CD14-positive monocyte (primary cell): Measurements from ENCODE around the gene WDR76. TPM values are rescaled to one million over a fixed set of nuclear protein-coding genes. Genes with fewer than 3 reads are reported as not detected.

Experiments
- DNase-seq, 3 donors: peaks; one replicate each; pipeline ENCODE4 v3.0.0-alpha.2; 2011 to 2022
- H2AFZ ChIP-seq: 2 replicates; pipeline ENCODE4 v1.6.0; 2012; ENCODE audit warnings: mild to moderate bottlenecking, low read depth, low read length, inconsistent platforms; ENCODE audit not compliant: insufficient read depth, poor library complexity, severe bottlenecking
- H3K27ac ChIP-seq, 2 donors: 1 replicate in 1 of 2; 2 replicates in 1 of 2; pipeline ENCODE4 v1.5.1; 2012 to 2013; ENCODE audit warnings: low read length in 2 of 2, control low read depth in 1 of 2, inconsistent platforms in 1 of 2, low read depth in 1 of 2, mild to moderate bottlenecking in 1 of 2
- H3K27me3 ChIP-seq, 2 donors: one replicate each; pipeline versions ENCODE4 v1.6.0 to v1.6.1; 2011 to 2013; ENCODE audit warnings: low read length in 2 of 2; ENCODE audit not compliant: control insufficient read depth in 2 of 2, insufficient read depth in 2 of 2
- H3K36me3 ChIP-seq, 2 donors: replicated peaks in 1 of 2; 1 replicate in 1 of 2; 2 replicates in 1 of 2; pipeline versions ENCODE4 v1.5.1 to v1.6.1; 2012 to 2013; ENCODE audit warnings: low read length in 2 of 2, control low read depth in 1 of 2, inconsistent platforms in 1 of 2, mild to moderate bottlenecking in 1 of 2; ENCODE audit not compliant: insufficient read depth in 2 of 2, control insufficient read depth in 1 of 2
- H3K4me1 ChIP-seq, 2 donors: 1 replicate in 1 of 2; 2 replicates in 1 of 2; pipeline versions ENCODE4 v1.5.1 to v1.6.1; 2012 to 2013; ENCODE audit warnings: low read length in 2 of 2, control low read depth in 1 of 2, inconsistent platforms in 1 of 2, mild to moderate bottlenecking in 1 of 2, moderate library complexity in 1 of 2; ENCODE audit not compliant: insufficient read depth in 2 of 2, control insufficient read depth in 1 of 2
- H3K4me2 ChIP-seq: replicated peaks from 2 replicates; pipeline ENCODE3; 2012; ENCODE audit warnings: low read length, moderate library complexity, mild to moderate bottlenecking; ENCODE audit not compliant: poor library complexity, severe bottlenecking; ENCODE audit errors: extremely low read depth
- H3K4me3 ChIP-seq, 3 experiments: fragments of 200-600 bp in 1 of 3; sonication (generic) in 1 of 3; replicated peaks in 1 of 3; 1 replicate in 2 of 3; 2 replicates in 1 of 3; pipeline ENCODE4 v1.5.1; 2011 to 2013; ENCODE audit warnings: low read length in 3 of 3, mild to moderate bottlenecking in 3 of 3, control low read depth in 2 of 3, low read depth in 2 of 3, inconsistent platforms in 1 of 3, moderate library complexity in 1 of 3
- H3K79me2 ChIP-seq: 2 replicates; pipeline ENCODE4 v1.6.0; 2012; ENCODE audit warnings: mild to moderate bottlenecking, control low read depth, inconsistent platforms, low read length, moderate library complexity; ENCODE audit not compliant: insufficient read depth
- H3K9ac ChIP-seq: 2 replicates; pipeline ENCODE4 v1.6.0; 2017; ENCODE audit warnings: low read length, mild to moderate bottlenecking; ENCODE audit not compliant: insufficient read depth, poor library complexity, severe bottlenecking
- H3K9me3 ChIP-seq, 2 donors: replicated peaks in 1 of 2; 1 replicate in 1 of 2; 2 replicates in 1 of 2; pipeline versions ENCODE4 v1.5.1 to v1.6.1; 2012 to 2013; ENCODE audit warnings: low read length in 2 of 2, control low read depth in 1 of 2; ENCODE audit not compliant: control insufficient read depth in 1 of 2, insufficient read depth in 1 of 2
- H4K20me1 ChIP-seq: 2 replicates; pipeline ENCODE4 v1.6.0; 2012; ENCODE audit warnings: mild to moderate bottlenecking, low read length, control low read depth, moderate library complexity; ENCODE audit not compliant: insufficient read depth
- H3K27ac Mint-ChIP-seq, 7 donors: one replicate each; pipeline ENCODE4 v1.8.0; 2020; ENCODE audit warnings: mild to moderate bottlenecking in 7 of 7, mixed read lengths in 7 of 7, moderate library complexity in 6 of 7, inconsistent platforms in 2 of 7
- H3K27me3 Mint-ChIP-seq, 3 donors: one replicate each; pipeline ENCODE4 v1.8.0; 2021 to 2022; ENCODE audit warnings: low read depth in 3 of 3, mild to moderate bottlenecking in 3 of 3, mixed read lengths in 3 of 3, moderate library complexity in 3 of 3, inconsistent platforms in 1 of 3
- H3K36me3 Mint-ChIP-seq, 2 donors: one replicate each; pipeline ENCODE4 v1.8.0; 2020; ENCODE audit warnings: mixed read lengths in 2 of 2, inconsistent platforms in 1 of 2, mild to moderate bottlenecking in 1 of 2
- H3K4me1 Mint-ChIP-seq: one replicate; pipeline ENCODE4 v1.8.0; 2020; ENCODE audit warnings: mild to moderate bottlenecking, mixed read lengths
- H3K4me3 Mint-ChIP-seq, 2 donors: one replicate each; pipeline ENCODE4 v1.8.0; 2020; ENCODE audit warnings: mild to moderate bottlenecking in 2 of 2, mixed read lengths in 2 of 2, moderate library complexity in 1 of 2
- H3K9me3 Mint-ChIP-seq, 7 donors: one replicate each; pipeline ENCODE4 v1.8.0; 2020 to 2022; ENCODE audit warnings: mixed read lengths in 7 of 7, mild to moderate bottlenecking in 6 of 7, moderate library complexity in 6 of 7, inconsistent platforms in 2 of 7
- WGBS: methylation state at CpG from one replicate; pipeline ENCODE4 v1.1.5; 2013; ENCODE audit warnings: missing lambda C conversion rate; ENCODE audit not compliant: insufficient coverage; 5-methylcytosine and 5-hydroxymethylcytosine counted together
- intact Hi-C, 2 donors: fragments of 100-400 bp; cut with micrococcal nuclease; formaldehyde crosslinking; loops; one replicate each; pipeline versions ENCODE4 v1.15.0 to v1.15.1; 2023
- polyA plus RNA-seq, 3 donors: library from polyadenylated mRNA; depleted of rRNA in 1 of 3; unstranded in 2 of 3; stranded (reverse) in 1 of 3; fragments of 300-500 nt in 2 of 3; fragments of >200 nt in 1 of 3; fragmentation: Illumina TruSeq in 2 of 3; gene quantifications; 1 replicate in 2 of 3; 2 replicates in 1 of 3; pipeline ENCODE4 v1.2.3, GENCODE V29; 2012 to 2021
- TF ChIP-seq, protein P1 (sequence below): fragments of 200-600 bp; IDR thresholded peaks from one replicate; pipeline ENCODE4 v1.8.0; 2022; ENCODE audit warnings: antibody characterized with exemption, mild to moderate bottlenecking

WDR76 gene
- polyA plus RNA-seq, 3 donors, result 0.32 to 0.91 (median 0.40) TPM

DNA sequence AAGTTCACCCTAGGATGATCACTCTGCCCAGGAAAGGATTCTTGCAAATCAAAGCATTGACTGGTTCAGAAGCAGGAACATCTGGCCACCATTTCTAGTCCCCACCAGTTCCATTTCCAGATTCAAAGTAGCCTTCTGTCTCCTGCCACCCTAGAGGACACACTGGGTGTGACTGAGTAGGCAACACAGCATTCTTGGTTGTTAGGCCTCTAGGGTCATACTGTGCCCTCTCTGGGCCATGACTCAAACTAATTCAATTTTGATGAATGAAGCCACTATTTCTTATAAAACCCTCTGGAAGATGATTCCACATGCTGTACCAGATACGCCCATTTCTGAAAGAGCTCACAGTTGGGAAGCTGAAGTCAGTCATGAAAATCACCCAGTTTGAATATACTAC lies 69.7 kb downstream of the WDR76 start:
- Histone ChIP-seq H3K9ac (no peak overlapping the region), H3K4me1 (no peaks in the 10 kb centered on the region), H3K27me3 (no peaks in the 10 kb centered on the region), H3K4me2 (no peak overlapping the region), H2AFZ (no peak overlapping the region), H3K9me3 (no peaks in the 10 kb centered on the region), H3K79me2 (no peaks in the 10 kb centered on the region), H3K27ac (no peak overlapping the region), H4K20me1 (no peaks in the 10 kb centered on the region), H3K4me3 (no peak overlapping the region), H3K36me3 (no peaks in the 10 kb centered on the region)
- TF ChIP-seq, protein P1, sequence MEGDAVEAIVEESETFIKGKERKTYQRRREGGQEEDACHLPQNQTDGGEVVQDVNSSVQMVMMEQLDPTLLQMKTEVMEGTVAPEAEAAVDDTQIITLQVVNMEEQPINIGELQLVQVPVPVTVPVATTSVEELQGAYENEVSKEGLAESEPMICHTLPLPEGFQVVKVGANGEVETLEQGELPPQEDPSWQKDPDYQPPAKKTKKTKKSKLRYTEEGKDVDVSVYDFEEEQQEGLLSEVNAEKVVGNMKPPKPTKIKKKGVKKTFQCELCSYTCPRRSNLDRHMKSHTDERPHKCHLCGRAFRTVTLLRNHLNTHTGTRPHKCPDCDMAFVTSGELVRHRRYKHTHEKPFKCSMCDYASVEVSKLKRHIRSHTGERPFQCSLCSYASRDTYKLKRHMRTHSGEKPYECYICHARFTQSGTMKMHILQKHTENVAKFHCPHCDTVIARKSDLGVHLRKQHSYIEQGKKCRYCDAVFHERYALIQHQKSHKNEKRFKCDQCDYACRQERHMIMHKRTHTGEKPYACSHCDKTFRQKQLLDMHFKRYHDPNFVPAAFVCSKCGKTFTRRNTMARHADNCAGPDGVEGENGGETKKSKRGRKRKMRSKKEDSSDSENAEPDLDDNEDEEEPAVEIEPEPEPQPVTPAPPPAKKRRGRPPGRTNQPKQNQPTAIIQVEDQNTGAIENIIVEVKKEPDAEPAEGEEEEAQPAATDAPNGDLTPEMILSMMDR, result no peak
- Mint-ChIP-seq H3K4me3 (no peak overlapping the region), H3K27me3 (peaks cover 0 to 4% (median 2%) of the 10 kb centered on the region in 3 donors), H3K36me3 (no peaks in the 10 kb centered on the region), H3K9me3 (peaks cover 0 to 2% (median 0%) of the 10 kb centered on the region in 7 donors), H3K4me1 (no peaks in the 10 kb centered on the region), H3K27ac (no peak overlapping the region)
- no CpG with 5 or more reads among the region's 1 CpG for WGBS
- DNase-seq, result no peak
- intact Hi-C loops, result no loop called here

DNA sequence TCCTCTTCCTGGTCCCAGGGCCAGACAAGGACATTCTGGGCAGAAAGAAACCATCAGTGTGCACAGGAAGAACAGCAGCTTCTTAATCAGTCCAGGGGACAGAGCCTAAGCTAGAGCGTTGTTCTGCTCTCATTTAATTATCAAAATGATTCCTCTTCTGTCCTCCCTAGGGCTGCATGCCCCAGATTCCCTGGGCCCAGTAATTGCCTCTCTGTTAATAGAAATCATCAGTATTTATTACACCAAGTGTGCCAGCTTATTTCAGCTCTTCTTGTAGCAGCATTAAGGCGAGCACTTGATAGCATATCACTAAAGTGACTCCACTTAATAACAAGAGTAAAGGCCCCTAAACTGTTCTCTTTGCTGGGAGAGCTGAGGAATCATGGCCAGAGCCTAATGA lies 72.1 kb downstream of the WDR76 start:
- H3K4me1 Mint-ChIP-seq, result peaks cover 2% of the 10 kb centered on the region
- 100% methylated on average over 1 of the region's 2 CpGs for WGBS
- Histone ChIP-seq H3K4me3 (no peak overlapping the region), H3K4me2 (no peak overlapping the region), H3K27me3 (no peaks in the 10 kb centered on the region), H3K36me3 (no peaks in the 10 kb centered on the region), H3K9me3 (no peaks in the 10 kb centered on the region), H3K4me1 (no peaks in the 10 kb centered on the region), H3K27ac (no peak overlapping the region), H3K9ac (no peak overlapping the region), H4K20me1 (no peaks in the 10 kb centered on the region), H3K79me2 (no peaks in the 10 kb centered on the region), H2AFZ (no peak overlapping the region)
- peaks cover 0 to 3% (median 0%) of the 10 kb centered on the region in 7 donors for H3K9me3 Mint-ChIP-seq
- intact Hi-C loops, result no loop called here
- peaks cover 0 to 4% (median 2%) of the 10 kb centered on the region in 3 donors for H3K27me3 Mint-ChIP-seq
- H3K4me3 Mint-ChIP-seq, result no peak overlapping the region
- no peak for DNase-seq
- H3K27ac Mint-ChIP-seq, result no peak overlapping the region
- TF ChIP-seq, protein P1, result no peak
- H3K36me3 Mint-ChIP-seq, result no peaks in the 10 kb centered on the region
